Dermis blood vessel endothelial cell (primary cell): ENCODE data around the gene PRM2. TPM values are rescaled to one million over a fixed set of nuclear protein-coding genes. Genes with fewer than 3 reads are reported as not detected.
A peak's percentile ranks its signal among the peaks of the same experiment; 100 is the strongest.
"Not testable (repeated sequence)": the region's sequence is repeated elsewhere in the genome, so short reads cannot be mapped to it uniquely, and the experiment has no call there.

Experiments
- DNase-seq: peaks from one replicate; pipeline ENCODE4 v3.0.0; 2010
- total RNA-seq: library from RNA; depleted of rRNA; stranded (reverse); fragments of >200 nt; gene quantifications from 2 replicates; pipeline ENCODE4 v1.2.3, GENCODE V29; 2014

The PRM2 gene
- total RNA-seq, 1 donor from 2014 or later = not detected

- DNase-seq = no peak
Observed at GRCh38 chr16:11307639-11308492, 31.6 kb upstream of the PRM2 start.

- no peak for DNase-seq
Observed at GRCh38 chr16:11306997-11307638, 30.8 kb upstream of the PRM2 start.

- no peak for DNase-seq
Observed at GRCh38 chr16:11306381-11306780, 30.1 kb upstream of the PRM2 start.

GRCh38 chr16:11303405-11304138, 27.3 kb upstream of the PRM2 start:
- DNase-seq = no peak

- no peak for DNase-seq
Observed at GRCh38 chr16:11302977-11303376, 26.7 kb upstream of the PRM2 start.

- no peak for DNase-seq
Observed at GRCh38 chr16:11301645-11302501, 25.6 kb upstream of the PRM2 start.

- no peak for DNase-seq
Observed at GRCh38 chr16:11300560-11300892, 24.2 kb upstream of the PRM2 start.

GRCh38 chr16:11299865-11300559, 23.7 kb upstream of the PRM2 start:
- DNase-seq = no peak

GRCh38 chr16:11298950-11299547, 22.8 kb upstream of the PRM2 start:
- not testable (repeated sequence) for DNase-seq

GRCh38 chr16:11298143-11298900, 22.0 kb upstream of the PRM2 start:
- no peak for DNase-seq

GRCh38 chr16:11297492-11298142, 21.3 kb upstream of the PRM2 start:
- peak; percentile 6 for DNase-seq

GRCh38 chr16:11296706-11297491, 20.6 kb upstream of the PRM2 start:
- no peak for DNase-seq

- DNase-seq = no peak
Observed at GRCh38 chr16:11296351-11296705, 20.0 kb upstream of the PRM2 start.

- DNase-seq = no peak
Observed at GRCh38 chr16:11295672-11296071, 19.4 kb upstream of the PRM2 start.

GRCh38 chr16:11292076-11292748, 15.9 kb upstream of the PRM2 start:
- DNase-seq = no peak

- DNase-seq = no peak
Observed at GRCh38 chr16:11291091-11291703, 14.9 kb upstream of the PRM2 start.

GRCh38 chr16:11290102-11290893, 14.0 kb upstream of the PRM2 start:
- no peak for DNase-seq

GRCh38 chr16:11289696-11290095, 13.4 kb upstream of the PRM2 start:
- not testable (repeated sequence) for DNase-seq
